22Rv1 (cell line): ENCODE data around the gene ZMPSTE24.

ENCODE experiments used
- CTCF ChIP-seq: fragments of 450-650 bp; IDR thresholded peaks from 2 replicates; pipeline ENCODE4 v1.5.1; 2017; ENCODE audit warnings: mild to moderate bottlenecking
- ZFX ChIP-seq: fragments of 450-650 bp; IDR thresholded peaks from 2 replicates; pipeline ENCODE4 v1.6.1; 2017; ENCODE audit warnings: antibody characterized with exemption, borderline replicate concordance

DNA sequence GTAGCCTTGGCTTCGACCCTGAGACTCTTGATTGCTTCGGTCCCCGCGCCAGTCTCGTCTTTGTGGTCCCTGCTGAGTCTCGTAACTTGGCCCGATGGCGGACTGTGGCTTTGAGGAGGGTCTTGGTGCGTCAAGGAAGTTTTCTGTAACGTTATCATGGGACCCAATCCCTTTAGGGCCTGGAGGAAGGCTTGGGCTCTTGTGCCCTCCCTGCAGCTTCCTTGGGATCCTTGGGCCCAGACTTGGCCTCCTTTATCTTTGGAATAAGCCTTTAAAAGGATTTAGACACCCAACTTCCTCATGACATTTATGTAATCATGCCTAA is 371 bp downstream of the ZMPSTE24 start:
- TF ChIP-seq CTCF, result no peak
- TF ChIP-seq ZFX, result no peak
